HG03457 (cell line): ENCODE measurements around the gene CDKAL1.
A peak's percentile ranks its signal among the peaks of the same experiment; 100 is the strongest.
"Not testable (repeated sequence)": the region's sequence is repeated elsewhere in the genome, so short reads cannot be mapped to it uniquely, and the experiment has no call there.

Experiments
- ATAC-seq: cut with Tn5 transposase; IDR thresholded peaks from one replicate; pipeline ENCODE4 v1.9.1; 2021; ENCODE audit warnings: moderate number of reproducible peaks; ENCODE audit not compliant: unreplicated experiment

The CDKAL1 gene

DNA sequence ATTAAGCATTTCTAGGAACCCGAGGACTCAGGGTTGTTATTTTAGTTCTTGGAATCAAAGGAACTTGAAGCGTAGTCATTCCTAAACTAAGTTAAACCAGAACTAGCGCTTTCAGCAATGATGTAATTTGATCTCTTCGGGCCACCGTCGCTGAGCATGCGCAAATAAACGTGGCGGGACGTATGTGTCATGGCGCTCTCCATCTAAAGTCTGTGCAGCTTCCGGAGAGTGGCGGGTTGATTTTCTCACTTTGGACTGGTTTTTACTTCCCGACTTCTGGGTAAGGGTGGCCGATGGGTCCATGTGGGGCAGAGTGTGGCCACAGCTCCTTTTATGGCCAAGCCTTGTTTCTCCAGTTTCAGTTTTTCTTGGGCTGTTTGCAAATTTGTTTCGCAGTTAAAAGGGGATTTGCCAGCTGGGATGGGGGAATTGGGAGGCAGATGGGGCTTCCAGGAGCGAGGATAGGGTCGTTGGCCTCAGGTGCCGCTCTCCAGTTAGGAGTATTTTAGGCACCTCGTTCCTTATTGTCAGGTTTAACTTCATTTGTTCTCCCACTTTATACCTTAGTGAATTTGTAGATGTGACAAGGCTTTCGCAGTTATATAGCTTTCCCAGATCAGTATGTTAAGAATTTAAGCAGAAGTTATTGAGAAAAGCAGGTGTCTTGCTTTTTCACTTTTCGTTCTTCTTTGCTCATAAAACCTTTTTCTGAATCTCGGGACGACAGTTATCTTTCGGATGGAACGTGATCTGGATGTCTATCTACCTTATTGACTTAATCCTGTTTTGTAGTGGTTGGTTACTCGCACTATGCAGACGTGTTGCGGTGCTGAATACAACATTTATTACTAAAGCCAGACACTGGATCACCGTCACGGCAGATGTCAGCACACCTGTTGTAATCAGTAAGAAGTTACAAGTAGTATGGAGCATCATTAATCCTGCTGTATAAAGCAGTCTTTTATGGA is at the start of gene CDKAL1:
CDKAL1 (plus strand) TSS at position 163 of the 968 bp plus-strand sequence. CDS start 11,894 bp downstream, outside the sequence.
- ATAC-seq = peak; percentile 60

DNA sequence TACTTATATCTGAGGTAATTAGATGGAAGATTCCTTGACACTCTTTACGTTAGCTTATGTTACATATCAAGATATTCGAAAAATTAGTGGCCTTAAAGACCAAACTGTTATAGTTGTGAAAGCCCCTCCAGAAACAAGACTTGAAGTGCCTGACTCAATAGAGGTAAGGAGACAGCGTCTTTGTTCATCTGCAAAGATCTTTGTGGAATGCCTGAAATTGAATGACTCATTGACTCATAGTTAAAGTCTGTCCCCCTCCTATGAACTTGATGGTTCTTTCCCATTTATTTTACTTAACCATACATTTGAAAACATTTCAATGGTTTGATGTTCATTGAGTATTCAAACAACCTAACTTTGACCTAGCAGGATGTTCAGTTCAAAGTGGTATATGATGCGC is 47.6 kb upstream of the CDKAL1 start:
- ATAC-seq = no peak

DNA sequence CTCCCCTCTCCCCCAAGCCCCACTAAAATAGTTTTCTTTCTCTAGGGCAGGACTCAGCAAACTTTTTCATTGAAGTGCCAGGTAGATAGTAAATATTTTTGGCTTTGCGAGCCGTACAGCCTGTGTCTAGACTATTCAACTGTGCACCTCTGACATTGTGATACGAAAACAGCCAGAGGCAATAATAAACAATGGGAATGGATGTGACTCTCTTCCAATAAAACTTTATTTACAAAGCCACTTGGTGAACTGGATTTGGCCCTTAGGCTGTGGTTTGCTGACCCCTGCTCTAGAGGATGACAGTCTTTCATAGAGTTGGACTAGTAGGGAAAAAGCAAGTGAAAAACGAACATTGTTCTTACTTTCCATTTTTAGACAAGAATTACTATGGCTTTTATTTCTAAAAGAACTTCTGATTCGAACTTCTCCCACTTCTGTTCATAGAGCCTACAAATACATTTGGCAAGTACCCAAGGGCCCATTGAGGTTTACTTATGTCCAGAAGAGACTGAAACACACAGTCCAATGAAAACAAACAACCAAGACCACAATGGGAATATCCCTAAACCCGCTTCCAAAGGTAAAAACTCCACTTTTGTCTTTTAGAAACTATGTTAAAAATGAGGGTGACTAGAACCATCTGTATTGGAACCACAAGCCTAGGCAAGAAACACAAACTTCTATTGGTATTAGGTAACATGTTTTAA is 46.4 kb upstream of the CDKAL1 start:
- ATAC-seq = no peak

DNA sequence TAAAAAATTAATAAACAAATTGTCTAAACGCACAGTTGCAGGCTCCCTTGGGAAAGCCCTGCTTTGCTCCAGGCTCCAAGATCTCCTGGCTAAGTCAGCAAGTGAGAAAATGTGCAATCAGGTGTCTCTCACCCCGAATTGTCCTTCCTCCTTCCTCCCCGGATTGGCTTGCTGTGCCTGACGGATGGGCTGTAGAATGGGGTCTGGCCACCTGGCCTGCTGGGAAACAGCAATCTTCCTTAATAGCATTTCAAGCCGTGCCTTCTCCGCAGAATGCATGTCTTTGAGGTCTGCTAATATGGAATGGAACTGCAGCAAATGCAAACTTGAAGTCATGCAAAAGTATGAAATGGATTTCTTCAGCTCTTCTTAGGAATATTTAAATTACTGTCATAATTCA is 43.7 kb upstream of the CDKAL1 start:
- ATAC-seq = no peak

DNA sequence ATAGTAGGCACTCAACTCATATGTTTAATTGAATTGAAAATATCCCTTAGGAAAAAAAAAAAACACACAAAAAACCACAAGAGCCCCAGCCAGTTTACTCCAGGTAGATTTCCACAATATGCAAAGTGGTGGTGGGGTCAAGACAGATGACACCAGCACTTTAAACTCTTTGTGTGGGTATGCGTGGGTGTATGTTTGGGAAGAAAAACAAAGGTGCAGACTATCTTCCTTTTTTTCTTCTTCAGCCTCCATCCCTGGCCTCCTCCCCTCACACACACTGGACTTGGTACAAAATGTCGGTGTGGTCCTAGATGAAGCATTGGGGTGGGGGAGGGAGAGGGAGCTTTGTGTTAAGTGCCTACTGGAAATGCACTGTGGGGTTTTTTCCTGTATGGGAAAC is 42.2 kb upstream of the CDKAL1 start:
- ATAC-seq = no peak

DNA sequence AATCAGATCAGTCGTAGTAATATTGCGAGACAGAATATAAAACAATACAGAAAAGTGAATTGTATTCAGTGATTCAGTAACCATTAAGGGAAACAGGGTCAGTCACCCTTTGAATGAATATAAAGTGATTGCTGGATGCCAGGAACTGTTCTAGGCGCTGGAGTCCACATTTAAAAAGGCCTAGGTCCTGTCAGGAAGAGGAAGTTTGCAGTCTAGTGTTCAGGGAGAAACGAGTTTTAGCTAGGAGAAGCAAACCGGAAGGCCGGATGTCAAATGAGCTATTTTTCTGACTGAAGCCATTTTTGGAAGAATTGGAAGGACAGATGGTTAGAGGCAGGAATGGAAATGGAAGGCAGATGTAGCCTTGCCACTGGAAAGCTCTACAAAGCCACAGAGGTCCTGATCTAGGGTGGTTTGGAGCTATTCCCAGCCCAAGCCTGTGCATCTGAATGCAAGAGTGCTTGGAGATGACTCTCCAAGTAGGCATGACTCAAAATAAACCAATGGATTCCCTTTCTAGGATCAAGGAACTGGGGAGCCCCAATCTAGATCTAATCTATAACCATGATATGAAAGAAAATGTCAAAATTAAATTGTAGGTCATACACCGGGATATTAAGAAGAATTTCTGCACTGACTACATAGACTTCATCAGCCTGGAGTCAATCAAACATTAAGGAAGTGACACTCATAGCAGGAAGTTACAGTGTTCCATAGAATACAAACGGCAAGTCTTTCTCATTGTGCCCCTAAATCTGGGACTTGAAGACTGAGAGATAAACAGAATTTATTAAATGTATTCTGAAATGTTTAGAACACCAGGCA is 36.8 kb upstream of the CDKAL1 start:
- ATAC-seq = no peak

DNA sequence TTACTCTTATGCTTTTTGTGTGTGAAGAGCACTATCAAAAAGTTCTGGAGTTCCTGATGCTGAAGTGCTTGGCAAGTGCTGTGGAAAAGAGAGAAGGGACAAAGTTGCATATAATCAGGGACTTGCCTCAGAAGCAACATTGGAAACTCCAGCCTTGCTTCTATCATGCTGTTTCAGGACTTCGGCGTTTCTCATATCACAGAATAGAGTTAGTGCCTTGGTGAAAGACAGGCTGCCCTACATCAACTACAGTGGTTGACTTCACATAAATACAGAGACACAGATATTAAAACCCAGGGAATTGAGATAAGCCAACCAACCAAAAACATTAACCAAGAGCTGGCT is 36.2 kb upstream of the CDKAL1 start:
- ATAC-seq = no peak

DNA sequence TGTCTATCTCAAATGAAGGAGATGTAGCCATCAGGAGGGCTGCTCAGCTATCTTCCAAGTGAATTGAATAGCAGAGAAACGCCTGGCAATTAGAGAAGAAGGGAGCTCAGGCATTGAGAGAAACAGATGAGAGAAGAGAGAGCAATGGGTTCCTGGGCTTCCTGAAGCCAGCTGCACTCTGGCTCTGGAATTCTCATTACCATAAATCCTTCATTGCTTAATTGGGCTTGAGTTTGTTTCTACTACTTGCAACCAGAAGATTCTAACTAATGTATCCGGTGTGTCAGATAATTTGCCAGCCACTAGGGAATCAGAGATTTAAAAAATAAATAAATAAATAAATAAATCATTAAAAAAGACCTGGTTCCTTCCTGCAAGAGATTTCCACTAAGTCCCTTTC is 25.0 kb upstream of the CDKAL1 start:
- no peak for ATAC-seq

DNA sequence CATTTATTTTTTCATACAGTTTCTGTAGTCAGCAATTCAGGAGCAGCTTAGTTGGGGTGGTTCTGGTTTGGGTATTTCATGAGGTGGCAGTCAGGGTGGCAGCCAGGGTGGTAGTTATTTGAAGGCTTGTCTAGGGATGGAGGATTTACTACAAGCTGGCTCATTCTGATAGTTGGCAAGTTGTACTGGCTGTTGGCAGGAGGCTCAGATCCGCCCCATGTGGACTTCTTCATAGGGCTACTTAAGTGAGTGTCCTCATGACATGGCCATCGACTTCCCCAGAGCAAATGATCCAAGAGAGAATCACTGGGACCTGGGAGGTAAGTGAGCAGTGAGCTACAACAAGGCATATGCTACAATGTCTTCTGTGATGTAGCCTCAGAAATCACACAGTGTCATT is 22.4 kb upstream of the CDKAL1 start:
- ATAC-seq = no peak

DNA sequence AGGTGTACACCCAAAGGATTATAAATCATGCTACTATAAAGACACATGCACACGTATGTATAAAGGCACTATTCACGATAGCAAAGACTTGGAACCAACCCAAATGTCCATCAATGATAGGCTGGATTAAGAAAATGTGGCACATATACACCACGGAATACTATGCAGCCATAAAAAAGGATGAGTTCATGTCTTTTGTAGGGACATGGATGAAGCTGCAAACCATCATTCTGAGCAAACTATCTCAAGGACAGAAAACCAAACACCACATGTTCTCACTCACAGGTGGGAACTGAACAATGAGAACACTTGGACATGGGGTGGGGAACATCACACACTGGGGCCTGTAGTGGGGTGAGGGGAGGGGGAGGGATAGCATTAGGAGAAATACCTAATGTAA is 9.0 kb upstream of the CDKAL1 start:
- not testable (repeated sequence) for ATAC-seq

DNA sequence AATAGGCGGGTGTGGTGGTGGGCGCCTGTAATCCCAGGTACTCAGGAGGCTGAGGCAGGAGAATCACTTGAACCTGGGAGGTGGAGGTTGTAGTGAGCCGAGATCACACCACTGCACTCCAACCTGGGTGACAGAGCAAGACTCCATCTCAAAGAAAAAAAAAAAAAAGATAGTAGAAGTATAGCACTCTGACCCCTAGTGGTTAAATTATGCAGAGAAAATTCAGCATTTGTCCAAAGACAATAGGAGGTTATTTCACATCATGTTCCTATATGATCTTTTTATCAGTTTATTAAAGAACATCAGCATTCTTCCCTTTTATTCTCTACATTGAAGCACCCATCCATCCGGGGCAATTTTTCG is 5.2 kb upstream of the CDKAL1 start:
- ATAC-seq = not testable (repeated sequence)

DNA sequence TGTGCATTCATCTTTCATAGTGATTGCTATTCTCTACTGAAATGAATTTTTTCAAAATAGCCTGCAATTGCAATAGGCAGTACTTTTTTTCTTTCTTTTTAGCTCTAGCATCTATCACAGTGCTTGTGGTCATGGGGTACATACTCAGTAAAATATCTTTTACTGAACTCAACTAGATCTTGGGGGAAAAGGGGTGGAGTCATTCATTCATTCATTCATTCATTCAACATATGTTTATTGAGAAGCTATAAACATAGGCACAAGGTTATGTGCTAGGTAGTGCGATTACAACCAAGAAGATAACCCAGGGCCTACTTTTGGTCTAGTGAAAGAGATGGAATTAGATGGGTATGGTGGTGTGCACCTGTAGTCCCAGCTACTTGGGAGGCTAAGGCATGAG is 1.4 kb upstream of the CDKAL1 start:
- no peak for ATAC-seq

DNA sequence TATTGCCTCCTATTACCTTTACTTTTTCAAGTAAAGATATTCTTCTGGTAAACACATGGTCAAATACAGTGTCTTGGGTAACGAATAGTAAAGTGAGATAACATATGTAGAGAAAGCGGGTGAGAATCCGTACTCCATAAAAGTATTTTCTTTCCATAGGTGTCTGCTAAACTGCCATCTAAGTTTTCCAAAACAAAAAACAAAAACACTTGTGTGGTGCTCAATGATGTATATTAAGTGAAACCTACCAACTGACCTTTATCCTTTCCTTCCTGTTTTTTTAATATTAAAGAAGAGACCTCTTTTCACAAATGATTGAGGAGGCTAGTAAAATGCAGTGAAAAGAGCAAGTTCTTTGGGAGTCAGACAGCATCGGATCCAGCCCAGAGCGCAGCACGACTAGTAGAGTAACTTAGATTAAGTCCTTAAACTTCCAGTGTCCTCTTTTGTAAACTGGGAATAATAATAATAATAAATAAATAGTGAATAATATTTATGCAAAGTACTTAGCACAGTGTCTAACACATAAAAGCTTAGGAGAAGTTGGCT is 437 bp upstream of the CDKAL1 start:
- ATAC-seq = no peak

DNA sequence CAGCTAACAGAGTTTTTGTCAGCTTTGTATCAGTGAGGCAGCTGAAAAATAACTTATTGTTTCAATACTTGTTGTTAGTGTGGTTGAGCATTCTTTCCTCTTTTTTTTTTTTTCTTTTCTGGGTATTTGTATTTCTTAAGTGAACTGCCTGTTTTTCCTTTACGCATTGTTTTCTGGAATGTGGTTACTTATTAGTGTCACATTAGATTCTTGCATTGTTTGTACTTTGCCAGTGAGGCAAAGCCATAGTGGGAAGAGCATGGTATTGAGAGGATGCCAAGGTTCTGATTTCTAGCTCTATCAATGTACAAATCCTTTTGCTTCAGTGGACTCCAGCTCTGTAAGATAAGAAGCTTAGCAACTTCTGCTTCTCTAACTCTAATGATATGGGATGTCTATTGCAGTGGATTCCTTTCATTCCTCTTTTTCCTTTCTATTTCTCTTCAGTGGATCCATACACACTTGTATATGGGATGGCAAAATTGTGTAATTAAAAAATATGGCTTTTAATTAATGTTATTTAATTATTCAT is 3.9 kb downstream of the CDKAL1 start:
- no peak for ATAC-seq

DNA sequence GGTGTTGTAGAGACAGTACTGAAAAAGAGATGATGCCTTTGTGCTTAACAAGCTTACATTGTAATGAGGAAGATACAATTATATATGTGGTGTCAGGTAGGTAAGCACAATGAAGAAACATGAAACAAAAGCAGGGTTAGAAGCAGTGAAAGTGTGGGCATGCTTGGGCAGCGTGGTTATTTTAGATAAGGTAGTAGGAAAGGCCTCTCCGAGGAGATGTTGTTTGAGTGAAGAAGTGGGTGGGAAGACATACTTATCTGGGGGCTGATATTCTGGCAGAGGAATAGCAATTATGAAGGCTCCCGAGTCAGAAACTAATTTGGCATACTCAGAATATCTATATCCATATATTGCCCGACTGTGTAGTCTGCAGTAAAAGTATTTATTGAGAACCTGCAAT is 4.7 kb downstream of the CDKAL1 start:
- no peak for ATAC-seq

DNA sequence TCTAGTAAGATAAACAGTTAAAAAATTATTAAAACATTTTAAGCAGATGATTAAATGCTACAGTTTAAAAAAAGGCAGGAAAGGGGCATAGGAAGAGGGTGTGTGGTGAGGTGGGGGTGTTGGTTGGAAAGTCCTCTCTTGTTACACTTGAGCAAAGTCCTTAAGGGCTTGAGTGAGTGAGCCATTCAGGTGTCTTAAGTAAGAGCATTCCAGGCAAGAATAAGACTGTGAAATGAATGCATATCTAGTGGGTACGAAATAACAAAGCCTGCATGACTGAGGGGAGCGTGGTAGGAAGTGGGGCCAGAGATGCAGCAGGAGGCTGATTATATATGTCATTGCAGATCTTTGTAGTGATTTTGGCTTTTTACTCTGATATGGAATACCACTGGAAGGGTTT is 5.1 kb downstream of the CDKAL1 start:
- no peak for ATAC-seq

DNA sequence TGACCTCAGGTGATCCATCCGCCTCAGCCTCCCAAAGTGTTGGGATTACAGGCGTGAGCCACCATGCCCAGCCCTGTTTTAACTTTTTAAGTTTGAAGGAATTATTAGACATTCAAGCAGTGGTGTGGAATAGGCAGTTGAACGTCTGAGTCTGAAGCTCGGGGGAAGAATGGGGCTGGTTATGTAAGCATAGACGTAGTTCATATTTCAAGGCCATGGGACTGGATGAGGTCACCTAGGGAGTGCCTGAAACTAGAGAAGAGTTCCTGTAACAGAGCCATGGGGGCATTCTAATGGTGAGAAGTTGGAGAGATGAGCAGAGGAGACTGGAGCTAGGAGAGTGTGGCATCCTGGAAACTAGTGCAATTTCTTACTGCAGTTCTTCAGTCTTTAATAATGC is 6.4 kb downstream of the CDKAL1 start:
- no peak for ATAC-seq

DNA sequence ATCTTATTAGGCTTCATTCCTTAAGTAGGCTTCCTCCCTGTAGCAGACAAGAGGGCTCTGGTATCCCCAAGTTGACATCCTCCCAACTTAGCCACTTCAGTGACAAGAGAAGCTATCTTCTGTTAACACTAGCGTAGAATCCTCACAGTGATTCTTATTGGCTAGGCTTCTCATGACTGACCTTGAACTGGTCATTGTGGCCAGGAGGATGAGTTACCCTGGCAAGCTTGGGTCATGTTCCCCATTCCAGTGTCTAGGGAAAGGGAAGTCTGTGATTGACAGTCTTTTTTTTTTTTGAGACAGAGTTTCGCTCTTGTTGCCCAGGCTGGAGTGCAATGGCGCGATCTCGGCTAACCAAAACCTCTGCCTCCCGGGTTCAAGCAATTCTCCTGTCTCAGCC is 7.1 kb downstream of the CDKAL1 start:
- no peak for ATAC-seq

DNA sequence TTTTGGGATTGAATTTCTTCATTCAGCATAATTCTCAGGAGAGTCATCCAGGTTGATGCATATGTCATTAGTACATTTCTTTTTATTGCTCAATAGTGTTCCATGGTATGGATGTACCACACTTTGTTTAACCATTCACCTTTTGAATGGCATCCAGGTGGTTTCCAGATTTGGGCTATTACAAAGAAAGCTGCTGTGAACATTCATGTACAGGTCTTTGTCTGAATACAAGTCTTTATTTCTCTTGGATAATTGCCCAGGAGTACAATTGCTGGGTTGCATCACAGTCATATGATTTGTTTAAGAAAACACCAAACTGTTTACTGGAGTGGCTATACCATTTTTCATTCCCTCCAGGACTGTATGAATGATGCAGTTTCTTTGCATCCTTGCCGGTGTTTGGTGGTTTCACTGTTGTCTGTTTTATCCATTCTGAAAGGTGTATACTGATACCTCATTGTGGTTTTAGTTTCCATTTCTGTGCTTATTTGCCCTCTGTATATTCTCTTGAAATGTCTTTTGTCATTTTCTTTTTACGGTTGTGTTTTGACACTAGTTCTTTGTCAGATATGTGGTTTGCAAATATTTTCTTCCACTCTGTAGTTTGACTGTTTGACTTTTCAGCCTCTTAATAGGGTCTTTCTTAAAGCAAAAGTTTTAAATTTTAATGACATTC is 8.8 kb downstream of the CDKAL1 start:
- peak; percentile 94 for ATAC-seq

DNA sequence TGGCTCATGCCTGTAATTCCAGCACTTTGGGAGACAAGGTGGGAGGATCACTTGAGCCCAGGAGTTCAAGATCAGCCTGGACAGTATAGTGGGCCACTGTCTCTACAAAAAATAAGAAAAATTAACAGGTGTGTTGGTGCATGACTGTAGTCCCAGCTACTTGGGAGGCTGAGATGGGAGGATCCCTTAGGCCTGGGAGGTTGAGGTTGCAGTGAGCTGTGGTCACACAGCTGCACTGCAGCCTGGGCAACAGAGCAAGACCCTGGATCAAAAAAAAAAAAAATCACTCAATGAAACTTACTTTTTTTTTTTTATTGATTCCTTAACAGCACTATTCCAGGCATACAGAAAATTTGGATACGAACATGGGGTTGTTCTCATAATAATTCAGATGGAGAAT is 14.0 kb downstream of the CDKAL1 start:
- no peak for ATAC-seq
